Glomerular visceral epithelial cell (primary cell): Measurements from ENCODE around the gene CDKN1B.
"Not testable (repeated sequence)": the region's sequence is repeated elsewhere in the genome, so short reads cannot be mapped to it uniquely, and the experiment has no call there.

Source experiments
- DNase-seq: peaks from one replicate; pipeline ENCODE4 v3.0.0-alpha.2; 2016; ENCODE audit errors: extremely low spot score

CDKN1B gene

GRCh38 chr12:12724421-12725085, 7.4 kb downstream of the CDKN1B start:
- no peak for DNase-seq

GRCh38 chr12:12725086-12725955, 8.2 kb downstream of the CDKN1B start:
- peak; percentile 99 for DNase-seq

GRCh38 chr12:12725956-12726554, 8.9 kb downstream of the CDKN1B start:
- DNase-seq, result no peak

- peak; percentile 70 for DNase-seq
These were observed 9.5 kb downstream of the CDKN1B start for GRCh38 chr12:12726555-12727093.

- no peak for DNase-seq
These were observed 14.0 kb downstream of the CDKN1B start for GRCh38 chr12:12731178-12731577.

GRCh38 chr12:12731785-12732184, 14.6 kb downstream of the CDKN1B start:
- no peak for DNase-seq

GRCh38 chr12:12733118-12733517, 15.9 kb downstream of the CDKN1B start:
- no peak for DNase-seq

GRCh38 chr12:12734054-12734453, 16.9 kb downstream of the CDKN1B start:
- no peak for DNase-seq

GRCh38 chr12:12734561-12735071, 17.4 kb downstream of the CDKN1B start:
- DNase-seq, result no peak

GRCh38 chr12:12735301-12735700, 18.1 kb downstream of the CDKN1B start:
- DNase-seq, result peak; percentile 59

GRCh38 chr12:12736759-12737676, 19.9 kb downstream of the CDKN1B start:
- DNase-seq, result peak; percentile 43

GRCh38 chr12:12738152-12738551, 21.0 kb downstream of the CDKN1B start:
- DNase-seq, result not testable (repeated sequence)

GRCh38 chr12:12741660-12742059, 24.5 kb downstream of the CDKN1B start:
- DNase-seq, result no peak

GRCh38 chr12:12744546-12745305, 27.6 kb downstream of the CDKN1B start:
- DNase-seq, result no peak

- DNase-seq, result no peak
These were observed 28.5 kb downstream of the CDKN1B start for GRCh38 chr12:12745576-12746211.

- DNase-seq, result no peak
These were observed 30.1 kb downstream of the CDKN1B start for GRCh38 chr12:12747278-12747677.

GRCh38 chr12:12748044-12748443, 30.9 kb downstream of the CDKN1B start:
- DNase-seq, result no peak

GRCh38 chr12:12749433-12749832, 32.3 kb downstream of the CDKN1B start:
- DNase-seq, result no peak

GRCh38 chr12:12755923-12756322, 38.8 kb downstream of the CDKN1B start:
- DNase-seq, result no peak

GRCh38 chr12:12757121-12757520, 40.0 kb downstream of the CDKN1B start:
- DNase-seq, result no peak
